ACC112 (cell line): Measurements from ENCODE around the gene ALPP.
"Not testable (repeated sequence)": the region's sequence is repeated elsewhere in the genome, so short reads cannot be mapped to it uniquely, and the experiment has no call there.

Experiments
- H2AFZ ChIP-seq: fragments of 200-600 bp; sonication (generic); one replicate; pipeline ENCODE4 v1.6.0; 2017; ENCODE audit warnings: antibody characterized with exemption, low read length; ENCODE audit not compliant: unreplicated experiment
- H3K27ac ChIP-seq: fragments of 200-600 bp; sonication (generic); 2 replicates; pipeline ENCODE4 v1.5.1; 2014; ENCODE audit warnings: low read depth, mild to moderate bottlenecking, antibody characterized with exemption, low read length, moderate library complexity
- H3K27me3 ChIP-seq: fragments of 200-600 bp; sonication (generic); 2 replicates; pipeline ENCODE4 v1.6.1; 2014; ENCODE audit warnings: mild to moderate bottlenecking, antibody characterized with exemption, low read length, moderate library complexity, mixed read lengths; ENCODE audit not compliant: insufficient read depth
- H3K36me3 ChIP-seq: fragments of 200-600 bp; sonication (generic); 2 replicates; pipeline ENCODE4 v1.6.1; 2016; ENCODE audit warnings: mild to moderate bottlenecking, antibody characterized with exemption, low read length, moderate library complexity, mixed read lengths; ENCODE audit not compliant: insufficient read depth
- H3K4me1 ChIP-seq: fragments of 200-600 bp; sonication (generic); one replicate; pipeline ENCODE4 v1.6.1; 2016; ENCODE audit warnings: low read length, mixed read lengths; ENCODE audit not compliant: insufficient read depth, unreplicated experiment, control insufficient read depth
- H3K4me3 ChIP-seq: fragments of 200-600 bp; sonication (generic); 2 replicates; pipeline ENCODE4 v1.5.1; 2014; ENCODE audit warnings: mild to moderate bottlenecking, low read depth, low read length
- H3K79me2 ChIP-seq: fragments of 200-600 bp; sonication (generic); one replicate; pipeline ENCODE4 v1.6.0; 2016; ENCODE audit warnings: low read length; ENCODE audit not compliant: control insufficient read depth, unreplicated experiment, insufficient read depth

ALPP gene

GRCh38 chr2:232378735-232379151, at the start of gene ALPP:
Gene ALPP, plus strand, starts transcription at chr2:232378751. Its CDS starts 52 bp downstream, at chr2:232378803.
- H3K36me3 ChIP-seq, H3K4me1 ChIP-seq, H3K27ac ChIP-seq, H3K4me3 ChIP-seq, H3K79me2 ChIP-seq, H2AFZ ChIP-seq: not testable (repeated sequence)
- peaks cover 24% of the 10 kb centered on the region for H3K27me3 ChIP-seq

GRCh38 chr2:232329716-232330067, 48.9 kb upstream of the ALPP start:
- Histone ChIP-seq H3K27ac (no peak overlapping the region), H3K27me3 (no peaks in the 10 kb centered on the region), H3K79me2 (no peaks in the 10 kb centered on the region), H3K4me3 (no peak overlapping the region), H3K36me3 (no peaks in the 10 kb centered on the region), H3K4me1 (no peaks in the 10 kb centered on the region), H2AFZ (no peak overlapping the region)

- no peaks in the 10 kb centered on the region for H3K79me2 ChIP-seq
- H3K27me3 ChIP-seq, result no peaks in the 10 kb centered on the region
- H3K27ac ChIP-seq, result no peak overlapping the region
- no peaks in the 10 kb centered on the region for H3K4me1 ChIP-seq
- H2AFZ ChIP-seq, result no peak overlapping the region
- H3K36me3 ChIP-seq, result no peaks in the 10 kb centered on the region
- no peak overlapping the region for H3K4me3 ChIP-seq
Measured at GRCh38 chr2:232330068-232330999, 48.2 kb upstream of the ALPP start.

- H2AFZ ChIP-seq, H3K27me3 ChIP-seq, H3K4me1 ChIP-seq, H3K27ac ChIP-seq, H3K4me3 ChIP-seq, H3K79me2 ChIP-seq, H3K36me3 ChIP-seq: not testable (repeated sequence)
Measured at GRCh38 chr2:232331061-232331460, 47.5 kb upstream of the ALPP start.

- H3K27ac ChIP-seq, H3K4me1 ChIP-seq, H2AFZ ChIP-seq, H3K79me2 ChIP-seq, H3K4me3 ChIP-seq, H3K36me3 ChIP-seq, H3K27me3 ChIP-seq: not testable (repeated sequence)
Measured at GRCh38 chr2:232331641-232332040, 46.9 kb upstream of the ALPP start.

- not testable (repeated sequence) for H3K79me2 ChIP-seq, H3K4me3 ChIP-seq, H3K4me1 ChIP-seq, H3K27ac ChIP-seq, H3K36me3 ChIP-seq, H2AFZ ChIP-seq, H3K27me3 ChIP-seq
Measured at GRCh38 chr2:232332244-232332939, 46.2 kb upstream of the ALPP start.

GRCh38 chr2:232332940-232333259, 45.7 kb upstream of the ALPP start:
- H2AFZ ChIP-seq, result no peak overlapping the region
- no peaks in the 10 kb centered on the region for H3K36me3 ChIP-seq
- H3K79me2 ChIP-seq, result no peaks in the 10 kb centered on the region
- no peaks in the 10 kb centered on the region for H3K27me3 ChIP-seq
- no peak overlapping the region for H3K4me3 ChIP-seq
- H3K27ac ChIP-seq, result no peak overlapping the region
- no peaks in the 10 kb centered on the region for H3K4me1 ChIP-seq

- no peak overlapping the region for H2AFZ ChIP-seq
- no peaks in the 10 kb centered on the region for H3K36me3 ChIP-seq
- H3K4me1 ChIP-seq, result no peaks in the 10 kb centered on the region
- no peaks in the 10 kb centered on the region for H3K27me3 ChIP-seq
- no peak overlapping the region for H3K4me3 ChIP-seq
- H3K27ac ChIP-seq, result no peak overlapping the region
- no peaks in the 10 kb centered on the region for H3K79me2 ChIP-seq
Measured at GRCh38 chr2:232333361-232334135, 45.0 kb upstream of the ALPP start.

GRCh38 chr2:232334136-232334884, 44.2 kb upstream of the ALPP start:
- not testable (repeated sequence) for H3K36me3 ChIP-seq, H3K4me1 ChIP-seq, H3K27ac ChIP-seq, H3K27me3 ChIP-seq, H3K79me2 ChIP-seq, H3K4me3 ChIP-seq, H2AFZ ChIP-seq

GRCh38 chr2:232334885-232335205, 43.7 kb upstream of the ALPP start:
- H3K27ac ChIP-seq, H3K79me2 ChIP-seq, H3K36me3 ChIP-seq, H3K4me1 ChIP-seq, H3K4me3 ChIP-seq, H3K27me3 ChIP-seq, H2AFZ ChIP-seq: not testable (repeated sequence)
